AG09319 (cell line): ENCODE data around the gene CCT5.

Experiments used
- DNase-seq: peaks from one replicate; pipeline ENCODE4 v3.0.0-alpha.2; 2010; ENCODE audit warnings: low read depth; ENCODE audit errors: extremely low read depth
- TF ChIP-seq, protein P1 (sequence below): IDR thresholded peaks from 2 replicates; pipeline ENCODE4 v1.5.1; 2011; ENCODE audit warnings: low read depth, mild to moderate bottlenecking, inconsistent platforms, low read length, moderate library complexity

The CCT5 gene

DNA sequence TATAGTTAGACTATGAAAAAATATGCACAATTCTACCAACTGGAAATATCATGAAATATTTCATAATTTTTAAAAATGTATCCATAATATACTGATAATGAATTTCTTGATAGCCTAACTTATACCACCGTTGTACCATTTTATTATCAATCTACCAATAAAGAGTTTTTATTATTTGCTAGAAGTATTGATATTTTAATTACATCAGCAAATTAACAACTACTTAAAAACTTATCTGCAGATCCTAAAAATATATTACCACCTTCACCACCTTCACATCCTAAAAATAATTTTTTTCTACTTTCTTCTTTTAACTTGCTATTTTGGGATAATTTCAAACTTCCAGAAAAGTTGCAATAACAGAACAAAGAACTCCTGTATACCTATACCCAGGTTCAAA lies 21.8 kb upstream of the CCT5 start:
- TF ChIP-seq, protein P1, sequence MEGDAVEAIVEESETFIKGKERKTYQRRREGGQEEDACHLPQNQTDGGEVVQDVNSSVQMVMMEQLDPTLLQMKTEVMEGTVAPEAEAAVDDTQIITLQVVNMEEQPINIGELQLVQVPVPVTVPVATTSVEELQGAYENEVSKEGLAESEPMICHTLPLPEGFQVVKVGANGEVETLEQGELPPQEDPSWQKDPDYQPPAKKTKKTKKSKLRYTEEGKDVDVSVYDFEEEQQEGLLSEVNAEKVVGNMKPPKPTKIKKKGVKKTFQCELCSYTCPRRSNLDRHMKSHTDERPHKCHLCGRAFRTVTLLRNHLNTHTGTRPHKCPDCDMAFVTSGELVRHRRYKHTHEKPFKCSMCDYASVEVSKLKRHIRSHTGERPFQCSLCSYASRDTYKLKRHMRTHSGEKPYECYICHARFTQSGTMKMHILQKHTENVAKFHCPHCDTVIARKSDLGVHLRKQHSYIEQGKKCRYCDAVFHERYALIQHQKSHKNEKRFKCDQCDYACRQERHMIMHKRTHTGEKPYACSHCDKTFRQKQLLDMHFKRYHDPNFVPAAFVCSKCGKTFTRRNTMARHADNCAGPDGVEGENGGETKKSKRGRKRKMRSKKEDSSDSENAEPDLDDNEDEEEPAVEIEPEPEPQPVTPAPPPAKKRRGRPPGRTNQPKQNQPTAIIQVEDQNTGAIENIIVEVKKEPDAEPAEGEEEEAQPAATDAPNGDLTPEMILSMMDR = no peak
- no peak for DNase-seq

DNA sequence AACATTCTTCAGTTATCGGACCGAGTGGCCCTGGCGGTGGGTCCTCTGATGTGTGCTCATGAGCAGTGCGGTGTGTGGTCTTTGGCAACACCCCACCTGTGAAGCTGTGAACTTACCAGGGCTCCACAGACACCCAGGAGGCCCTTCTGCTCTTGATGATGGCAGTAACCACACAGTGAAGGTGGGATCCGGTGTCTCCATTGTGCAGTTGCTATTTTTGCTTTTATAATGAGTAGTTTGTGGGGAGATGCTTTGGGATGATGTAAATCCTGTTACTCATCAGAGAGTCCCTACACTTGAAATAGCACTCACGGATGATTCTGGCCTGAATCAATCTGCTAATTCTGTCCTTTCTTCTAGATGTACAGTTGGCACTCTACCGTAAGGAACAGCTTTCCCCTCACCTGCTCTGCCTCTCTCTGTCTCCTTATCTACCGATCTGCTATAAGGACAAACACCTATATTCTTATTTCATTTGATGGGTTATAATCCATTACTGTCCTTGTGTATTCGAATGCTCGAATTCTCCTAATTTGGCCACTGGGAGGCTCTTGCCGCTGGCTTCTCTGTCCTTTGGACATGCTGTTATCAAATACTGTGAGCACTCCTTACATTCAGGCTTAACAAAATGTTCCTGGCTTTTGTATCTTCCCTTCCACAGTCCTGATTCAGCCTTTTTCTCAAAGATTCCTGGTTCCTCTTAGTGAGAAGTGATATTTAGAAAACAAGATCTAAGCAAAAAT lies 20.6 kb upstream of the CCT5 start:
- DNase-seq = no peak
- TF ChIP-seq, protein P1 = peak; percentile 23

DNA sequence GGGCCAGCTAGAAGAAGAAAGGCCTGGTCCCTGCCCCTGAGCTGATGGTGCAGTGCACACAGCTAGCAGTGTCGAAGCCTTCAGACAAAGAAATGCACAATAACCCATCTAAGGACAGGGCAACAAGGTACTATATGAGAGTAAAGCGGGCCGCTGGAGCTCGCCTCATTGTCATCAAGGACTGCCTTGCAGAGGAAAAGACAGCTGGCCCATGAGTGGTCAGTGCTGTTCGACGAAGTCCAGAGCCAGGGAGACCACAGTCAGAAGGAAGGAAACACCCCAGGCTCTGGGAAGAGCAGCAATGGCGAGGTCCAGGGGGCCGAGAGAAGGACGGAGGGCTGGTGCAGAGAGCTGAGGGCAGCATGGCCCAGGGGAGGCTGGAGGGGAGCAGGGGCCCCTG lies 17.7 kb upstream of the CCT5 start:
- TF ChIP-seq, protein P1 = no peak
- no peak for DNase-seq

DNA sequence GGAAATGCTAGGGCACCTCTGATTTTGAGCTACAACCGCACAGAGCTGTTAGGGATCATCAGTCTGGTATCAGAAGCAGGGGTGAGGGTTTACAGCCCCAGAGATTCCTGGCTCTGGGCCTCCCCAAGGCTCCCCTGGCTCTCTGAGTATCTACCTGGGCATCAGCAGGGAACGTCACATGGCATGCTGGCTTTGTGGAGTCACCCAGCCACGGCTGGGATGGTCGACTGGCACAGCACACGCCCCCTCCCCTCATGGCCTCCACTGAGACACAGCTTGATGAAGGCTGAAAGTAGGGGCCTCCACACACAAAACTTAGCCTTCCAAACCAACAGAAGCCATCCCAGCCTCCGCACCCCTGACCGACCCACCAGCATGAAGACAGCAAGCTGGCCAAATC lies 17.1 kb upstream of the CCT5 start:
- TF ChIP-seq, protein P1 = no peak
- no peak for DNase-seq

DNA sequence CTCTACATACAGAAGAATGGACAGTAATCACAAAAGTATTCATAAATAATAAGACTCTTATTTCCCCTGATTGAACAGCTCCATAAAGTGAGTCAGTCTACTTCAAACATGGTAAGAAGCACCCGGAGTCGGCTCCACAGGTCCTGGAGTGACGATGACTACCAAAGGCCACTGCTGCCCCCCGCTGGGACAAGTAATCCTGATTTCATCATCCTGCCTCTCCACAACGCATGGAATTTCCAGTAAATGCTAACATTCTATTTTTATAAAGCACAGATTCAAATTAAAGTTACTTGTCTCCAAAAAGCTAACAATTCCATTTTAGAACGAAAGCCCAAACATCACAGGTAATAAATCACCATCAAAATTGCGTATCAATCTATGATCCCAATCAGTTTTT lies 16.6 kb upstream of the CCT5 start:
- peak; percentile 70 for DNase-seq
- TF ChIP-seq, protein P1 = peak; percentile 43

DNA sequence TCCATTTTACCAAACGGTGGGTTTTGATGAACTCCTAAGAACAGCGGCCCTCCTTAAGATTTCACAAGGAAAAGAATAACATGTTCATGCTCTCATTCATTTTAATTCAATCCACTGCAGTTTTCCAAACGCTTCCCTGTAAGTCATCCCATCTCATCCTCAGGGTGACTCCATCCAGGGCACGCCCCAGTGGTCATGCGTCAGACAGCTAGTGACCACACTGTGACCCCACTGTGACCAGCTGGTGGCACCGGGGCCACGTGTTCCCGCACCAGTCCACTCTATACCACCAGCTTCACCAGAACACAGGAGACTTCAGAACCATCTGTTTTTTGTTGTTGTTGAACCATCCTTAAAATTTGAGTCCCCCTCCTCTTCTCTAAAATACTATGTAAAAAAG lies 14.7 kb upstream of the CCT5 start:
- no peak for DNase-seq
- TF ChIP-seq, protein P1 = no peak

DNA sequence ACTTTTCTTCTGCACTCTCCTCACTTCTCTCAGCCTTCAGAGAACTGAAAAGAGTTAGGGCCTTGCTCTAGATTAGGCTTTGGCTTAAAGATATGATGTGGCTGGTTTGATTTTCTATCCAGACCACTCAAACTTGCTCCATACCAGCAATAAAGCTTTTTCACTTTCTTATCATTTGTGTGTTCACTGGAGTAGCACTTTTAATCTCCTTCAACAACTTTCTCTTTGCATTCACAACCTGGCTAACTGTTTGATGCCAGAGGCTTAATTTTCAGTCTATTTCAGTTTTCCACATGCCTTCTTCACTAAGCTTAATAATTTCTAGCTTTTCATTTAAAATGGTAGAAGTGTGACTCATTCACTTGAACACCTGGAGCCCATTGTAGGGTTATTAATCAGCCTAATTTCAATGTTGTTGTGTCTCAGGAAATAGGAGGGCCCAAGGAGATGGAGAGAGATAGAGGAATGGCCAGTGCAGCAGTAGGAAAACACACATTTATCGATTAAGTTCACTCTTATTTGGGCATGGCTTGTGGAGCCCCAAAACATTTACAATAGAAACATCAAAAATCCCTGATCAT lies 6.3 kb upstream of the CCT5 start:
- no peak for DNase-seq
- TF ChIP-seq, protein P1 = no peak
